H1 (cell line): Measurements from ENCODE around the gene MED13.

Experiments
- POLR2AphosphoS5 ChIP-seq: IDR thresholded peaks from 2 replicates; pipeline ENCODE4 v1.6.1; 2011; ENCODE audit warnings: low read depth, low read length
- RAD21 ChIP-seq, 2 experiments: IDR thresholded peaks in 1 of 2; conservative IDR thresholded peaks in 1 of 2; 2 replicates each; pipeline ENCODE4 v1.6.1; 2011; ENCODE audit warnings: low read depth in 2 of 2, low read length in 2 of 2, improper control_type of control experiment in 1 of 2, inconsistent platforms in 1 of 2, mild to moderate bottlenecking in 1 of 2, moderate library complexity in 1 of 2
- TBP ChIP-seq: IDR thresholded peaks from 2 replicates; pipeline ENCODE4 v1.6.1; 2011; ENCODE audit warnings: low read depth, low read length, improper control_type of control experiment
- TF ChIP-seq, protein P1 (sequence below), 3 experiments: IDR thresholded peaks; 1 replicate in 2 of 3; 2 replicates in 1 of 3; pipeline versions ENCODE4 v1.5.1 to v1.6.1; 2011; ENCODE audit warnings: low read length in 3 of 3, mild to moderate bottlenecking in 3 of 3, inconsistent platforms in 2 of 3, low read depth in 1 of 3, moderate library complexity in 1 of 3; ENCODE audit not compliant: insufficient read depth in 1 of 3; ENCODE audit errors: control extremely low read depth in 1 of 3
- TF ChIP-seq, protein P2 (sequence below): IDR thresholded peaks from 2 replicates; pipeline ENCODE4 v1.6.1; 2011; ENCODE audit warnings: low read length, improper control_type of control experiment
- TF ChIP-seq, protein P3 (sequence below): IDR thresholded peaks from 2 replicates; pipeline ENCODE4 v1.6.1; 2012; ENCODE audit warnings: inconsistent platforms

DNA sequence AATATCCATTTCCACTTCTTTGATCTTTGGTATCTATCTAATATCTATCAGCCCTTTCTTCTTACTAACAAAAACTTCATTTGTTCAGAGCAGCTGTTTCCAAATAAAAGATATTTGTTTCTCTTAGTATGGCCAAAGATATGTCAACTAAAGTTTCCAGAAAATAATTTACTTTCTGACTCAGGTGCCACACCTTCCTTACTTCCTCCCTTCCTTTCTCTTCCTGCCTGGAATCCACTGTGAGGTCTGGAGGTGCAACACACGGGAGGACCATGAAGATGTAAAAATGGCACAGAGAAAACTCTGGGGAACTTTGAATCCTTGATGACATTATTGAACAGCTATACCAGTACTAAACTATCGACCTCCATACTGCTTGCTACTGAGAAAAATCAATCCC lies 14.0 kb downstream of the MED13 start:
- TF ChIP-seq, protein P1, sequence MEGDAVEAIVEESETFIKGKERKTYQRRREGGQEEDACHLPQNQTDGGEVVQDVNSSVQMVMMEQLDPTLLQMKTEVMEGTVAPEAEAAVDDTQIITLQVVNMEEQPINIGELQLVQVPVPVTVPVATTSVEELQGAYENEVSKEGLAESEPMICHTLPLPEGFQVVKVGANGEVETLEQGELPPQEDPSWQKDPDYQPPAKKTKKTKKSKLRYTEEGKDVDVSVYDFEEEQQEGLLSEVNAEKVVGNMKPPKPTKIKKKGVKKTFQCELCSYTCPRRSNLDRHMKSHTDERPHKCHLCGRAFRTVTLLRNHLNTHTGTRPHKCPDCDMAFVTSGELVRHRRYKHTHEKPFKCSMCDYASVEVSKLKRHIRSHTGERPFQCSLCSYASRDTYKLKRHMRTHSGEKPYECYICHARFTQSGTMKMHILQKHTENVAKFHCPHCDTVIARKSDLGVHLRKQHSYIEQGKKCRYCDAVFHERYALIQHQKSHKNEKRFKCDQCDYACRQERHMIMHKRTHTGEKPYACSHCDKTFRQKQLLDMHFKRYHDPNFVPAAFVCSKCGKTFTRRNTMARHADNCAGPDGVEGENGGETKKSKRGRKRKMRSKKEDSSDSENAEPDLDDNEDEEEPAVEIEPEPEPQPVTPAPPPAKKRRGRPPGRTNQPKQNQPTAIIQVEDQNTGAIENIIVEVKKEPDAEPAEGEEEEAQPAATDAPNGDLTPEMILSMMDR (IDR thresholded peaks at IDR 0.05; ENCODE audit: control extremely low read depth in 1 of 3, insufficient read depth in 1 of 3, low read depth in 1 of 3, low read length in 3 of 3) = no peak
- TF ChIP-seq, protein P2, sequence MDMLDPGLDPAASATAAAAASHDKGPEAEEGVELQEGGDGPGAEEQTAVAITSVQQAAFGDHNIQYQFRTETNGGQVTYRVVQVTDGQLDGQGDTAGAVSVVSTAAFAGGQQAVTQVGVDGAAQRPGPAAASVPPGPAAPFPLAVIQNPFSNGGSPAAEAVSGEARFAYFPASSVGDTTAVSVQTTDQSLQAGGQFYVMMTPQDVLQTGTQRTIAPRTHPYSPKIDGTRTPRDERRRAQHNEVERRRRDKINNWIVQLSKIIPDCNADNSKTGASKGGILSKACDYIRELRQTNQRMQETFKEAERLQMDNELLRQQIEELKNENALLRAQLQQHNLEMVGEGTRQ = no peak
- TF ChIP-seq POLR2AphosphoS5 (no peak), RAD21 (IDR thresholded peaks at IDR 0.05 in 1 of 2, conservative IDR thresholded peaks at IDR 0.05 in 1 of 2; ENCODE audit: low read depth in 2 of 2, low read length in 2 of 2) (no peak), TBP (no peak)
- TF ChIP-seq, protein P3, sequence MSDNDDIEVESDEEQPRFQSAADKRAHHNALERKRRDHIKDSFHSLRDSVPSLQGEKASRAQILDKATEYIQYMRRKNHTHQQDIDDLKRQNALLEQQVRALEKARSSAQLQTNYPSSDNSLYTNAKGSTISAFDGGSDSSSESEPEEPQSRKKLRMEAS = no peak
